Tibial nerve (tissue), 4 donors: Measurements from ENCODE around the gene ITGAD.

Source experiments
- CTCF ChIP-seq, 5 experiments: fragments of 200-600 bp in 3 of 5; fragments of 450-650 bp in 2 of 5; sonication (generic) in 3 of 5; IDR thresholded peaks; one replicate each; pipeline ENCODE4 v1.5.1; 2016 to 2019; ENCODE audit warnings: antibody characterized with exemption in 5 of 5, mild to moderate bottlenecking in 3 of 5, moderate library complexity in 2 of 5
- EP300 ChIP-seq, 2 donors: sonication (generic); formaldehyde crosslinking; IDR thresholded peaks; one replicate each; pipeline ENCODE4 v1.6.1; 2017; ENCODE audit warnings: antibody characterized with exemption in 2 of 2, mild to moderate bottlenecking in 1 of 2
- POLR2A ChIP-seq, 2 donors: fragments of 450-650 bp; IDR thresholded peaks; one replicate each; pipeline ENCODE4 v1.6.1; 2017; ENCODE audit warnings: antibody characterized with exemption in 2 of 2, mild to moderate bottlenecking in 2 of 2, moderate library complexity in 2 of 2

- TF ChIP-seq CTCF (IDR thresholded peaks at IDR 0.05) = no peak
- no peak for TF ChIP-seq POLR2A (IDR thresholded peaks at IDR 0.05)
- peak in 1 of 2 donors; percentile 70 for TF ChIP-seq EP300 (IDR thresholded peaks at IDR 0.05)
Measured at GRCh38 chr16:31367853-31368252, 25.3 kb upstream of the ITGAD start.
